Omental fat pad (tissue), 4 donors: Measurements from ENCODE around the gene C2orf80. TPM values are rescaled to one million over a fixed set of nuclear protein-coding genes. Genes with fewer than 3 reads are reported as not detected.

ENCODE experiments used
- ATAC-seq: fragments of 150-250 bp; one replicate; pipeline ENCODE4 v1.9.1; 2016; ENCODE audit warnings: mild to moderate bottlenecking, moderate library complexity; ENCODE audit not compliant: low FRiP score
- DNase-seq: peaks from one replicate; pipeline ENCODE4 v3.0.0-alpha.2; 2019; ENCODE audit warnings: low spot score
- total RNA-seq, 4 donors: library from RNA; depleted of rRNA; stranded (reverse); fragments of >200 nt; gene quantifications; one replicate each; pipeline ENCODE4 v1.1.0, GENCODE V29; 2016
- TF ChIP-seq, protein P1 (sequence below), 3 donors: fragments of 450-650 bp; IDR thresholded peaks; one replicate each; pipeline ENCODE4 v1.5.1; 2016 to 2017; ENCODE audit warnings: antibody characterized with exemption in 3 of 3, mild to moderate bottlenecking in 3 of 3, moderate library complexity in 2 of 3

C2orf80 gene
- total RNA-seq, 4 donors from 2014 or later: not detected

- no peak for DNase-seq
These were observed 53.8 kb downstream of the C2orf80 start for GRCh38 chr2:208135794-208136715.

DNA sequence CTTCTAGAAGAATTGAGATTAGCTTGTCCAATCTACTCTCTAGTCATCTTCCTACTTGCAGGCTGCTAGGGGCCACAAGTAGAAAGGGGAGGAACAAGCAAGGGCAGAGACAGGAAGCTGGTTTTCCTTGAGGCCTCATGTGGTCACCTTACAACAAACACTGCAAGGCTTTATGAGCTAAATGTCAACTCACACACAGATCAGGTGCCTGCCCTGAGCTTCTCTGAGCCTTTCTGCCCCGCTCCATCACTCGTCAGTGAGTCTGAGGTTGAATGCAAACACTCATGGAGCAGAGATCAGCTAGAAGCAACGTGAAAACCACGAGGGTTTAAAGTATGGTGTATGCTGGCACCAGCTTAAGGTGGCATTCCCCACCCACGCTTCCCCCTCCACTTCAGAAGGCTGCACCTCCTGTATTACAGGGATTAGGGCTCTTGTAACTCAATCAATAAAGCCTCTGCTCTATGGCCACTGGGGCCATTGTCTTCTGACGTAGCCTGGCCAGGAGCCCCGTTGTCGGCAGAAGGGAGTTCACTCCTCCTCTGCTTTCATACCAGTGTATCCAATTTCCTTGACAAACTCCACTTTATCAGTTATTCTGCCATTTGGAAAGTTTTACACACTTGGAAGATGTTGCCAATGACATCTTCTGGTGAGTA, 54.8 kb downstream of the C2orf80 start:
- ATAC-seq: no peak
- TF ChIP-seq, protein P1, sequence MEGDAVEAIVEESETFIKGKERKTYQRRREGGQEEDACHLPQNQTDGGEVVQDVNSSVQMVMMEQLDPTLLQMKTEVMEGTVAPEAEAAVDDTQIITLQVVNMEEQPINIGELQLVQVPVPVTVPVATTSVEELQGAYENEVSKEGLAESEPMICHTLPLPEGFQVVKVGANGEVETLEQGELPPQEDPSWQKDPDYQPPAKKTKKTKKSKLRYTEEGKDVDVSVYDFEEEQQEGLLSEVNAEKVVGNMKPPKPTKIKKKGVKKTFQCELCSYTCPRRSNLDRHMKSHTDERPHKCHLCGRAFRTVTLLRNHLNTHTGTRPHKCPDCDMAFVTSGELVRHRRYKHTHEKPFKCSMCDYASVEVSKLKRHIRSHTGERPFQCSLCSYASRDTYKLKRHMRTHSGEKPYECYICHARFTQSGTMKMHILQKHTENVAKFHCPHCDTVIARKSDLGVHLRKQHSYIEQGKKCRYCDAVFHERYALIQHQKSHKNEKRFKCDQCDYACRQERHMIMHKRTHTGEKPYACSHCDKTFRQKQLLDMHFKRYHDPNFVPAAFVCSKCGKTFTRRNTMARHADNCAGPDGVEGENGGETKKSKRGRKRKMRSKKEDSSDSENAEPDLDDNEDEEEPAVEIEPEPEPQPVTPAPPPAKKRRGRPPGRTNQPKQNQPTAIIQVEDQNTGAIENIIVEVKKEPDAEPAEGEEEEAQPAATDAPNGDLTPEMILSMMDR (IDR thresholded peaks at IDR 0.05): no peak
- no peak for DNase-seq

More at GRCh38 chr2:208135794-208136715, 53.8 kb downstream of the C2orf80 start:
- ATAC-seq: peak; percentile 92
- TF ChIP-seq, protein P1 (IDR thresholded peaks at IDR 0.05): no peak

DNA sequence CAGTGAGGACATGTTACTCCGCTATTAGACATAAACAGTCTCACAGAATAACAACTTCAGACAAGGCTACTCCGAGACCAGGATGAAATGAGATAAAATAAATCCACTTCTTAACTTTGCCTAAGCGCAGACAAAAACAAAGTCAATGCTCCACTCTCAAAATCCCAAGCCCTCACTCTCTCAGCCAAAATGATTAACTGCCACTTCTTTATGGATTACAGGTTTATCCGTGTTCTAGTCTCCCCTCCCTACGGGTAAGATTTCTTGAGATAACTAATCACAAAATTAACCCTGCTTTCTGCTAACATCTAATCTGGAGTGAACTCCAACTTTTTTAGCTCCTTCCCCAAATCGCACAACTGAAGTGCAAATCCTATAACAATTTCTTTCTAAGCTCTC, 59.1 kb downstream of the C2orf80 start:
- DNase-seq (no peak), ATAC-seq (no peak)
- TF ChIP-seq, protein P1 (IDR thresholded peaks at IDR 0.05): no peak

GRCh38 chr2:208129744-208130711, 59.8 kb downstream of the C2orf80 start, which contains the start of gene CRYGC:
TSS of gene CRYGC (minus strand) at chr2:208129828. CDS start at chr2:208129792, 36 bp downstream.
- ATAC-seq (no peak), DNase-seq (no peak)
- TF ChIP-seq, protein P1 (IDR thresholded peaks at IDR 0.05): no peak

GRCh38 chr2:208128136-208128535, 61.7 kb downstream of the C2orf80 start:
- TF ChIP-seq, protein P1 (IDR thresholded peaks at IDR 0.05): no peak
- DNase-seq: no peak
- ATAC-seq: no peak

- no peak for DNase-seq
- ATAC-seq: no peak
- TF ChIP-seq, protein P1 (IDR thresholded peaks at IDR 0.05): no peak
These were observed 62.7 kb downstream of the C2orf80 start for GRCh38 chr2:208127090-208127489.
